HG03175 (cell line): Measurements from ENCODE around the gene USP36.
"Not testable (repeated sequence)": the region's sequence is repeated elsewhere in the genome, so short reads cannot be mapped to it uniquely, and the experiment has no call there.

ENCODE experiments used
- ATAC-seq: cut with Tn5 transposase; IDR thresholded peaks from one replicate; pipeline ENCODE4 v1.9.1; 2021; ENCODE audit warnings: mild to moderate bottlenecking, moderate library complexity; ENCODE audit not compliant: unreplicated experiment

The USP36 gene

DNA sequence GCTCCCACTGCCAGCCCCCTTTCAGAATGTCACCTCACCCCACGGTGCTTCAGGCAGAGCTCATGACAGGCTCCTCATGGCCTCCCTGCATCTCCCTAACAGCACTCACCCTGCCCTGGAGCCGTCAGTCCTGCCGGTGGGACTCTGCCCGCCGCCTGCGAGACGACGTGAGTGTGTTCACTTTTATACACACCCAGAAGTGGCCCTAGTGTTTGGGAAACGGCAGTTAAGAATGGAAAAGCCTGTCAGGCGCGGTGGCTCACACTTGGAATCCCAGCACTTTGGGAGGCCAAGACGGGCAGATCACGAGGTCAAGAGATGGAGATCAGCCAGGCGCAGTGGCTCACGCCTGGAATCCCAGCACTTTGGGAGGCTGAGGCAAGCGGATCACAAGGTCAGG, 46.2 kb downstream of the USP36 start:
- no peak for ATAC-seq

DNA sequence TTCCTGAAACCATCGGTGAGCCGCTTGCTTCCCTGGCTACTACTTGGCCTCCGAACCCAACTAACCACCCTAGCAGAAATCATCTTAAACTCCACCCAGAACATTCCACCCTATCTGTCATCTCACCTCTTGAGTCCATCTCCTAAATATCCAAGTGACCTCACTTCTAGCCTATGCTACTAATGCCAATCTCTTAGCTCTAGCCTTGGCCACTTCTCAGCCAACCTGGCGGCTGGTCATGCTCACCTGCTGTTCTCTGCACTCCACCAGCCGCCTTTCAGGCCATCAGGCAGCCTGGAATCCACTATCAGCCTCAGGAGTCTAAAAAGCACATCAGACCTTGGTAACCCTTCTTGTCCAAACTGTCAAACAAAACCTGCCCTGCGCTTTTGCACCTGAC, 46.6 kb downstream of the USP36 start:
- no peak for ATAC-seq

DNA sequence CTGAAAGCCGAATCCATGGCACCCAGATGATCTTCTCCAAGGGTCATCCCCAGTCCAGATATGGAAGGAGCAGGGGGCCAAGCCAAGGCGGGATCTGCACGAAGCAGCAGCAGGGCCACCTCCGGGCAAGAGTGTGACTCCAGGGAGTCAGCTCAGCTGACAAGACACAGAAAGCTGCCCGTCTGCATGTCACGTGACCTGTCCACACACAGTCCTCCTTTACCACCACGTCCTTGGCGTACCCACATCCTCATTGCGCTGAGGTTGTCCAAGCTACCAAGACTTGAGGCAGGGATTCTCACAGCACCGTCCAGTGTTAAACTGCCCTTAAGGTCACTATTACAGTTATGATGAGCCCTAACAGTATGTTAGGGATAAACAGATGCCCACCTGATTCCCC, 47.2 kb downstream of the USP36 start:
- ATAC-seq = no peak

DNA sequence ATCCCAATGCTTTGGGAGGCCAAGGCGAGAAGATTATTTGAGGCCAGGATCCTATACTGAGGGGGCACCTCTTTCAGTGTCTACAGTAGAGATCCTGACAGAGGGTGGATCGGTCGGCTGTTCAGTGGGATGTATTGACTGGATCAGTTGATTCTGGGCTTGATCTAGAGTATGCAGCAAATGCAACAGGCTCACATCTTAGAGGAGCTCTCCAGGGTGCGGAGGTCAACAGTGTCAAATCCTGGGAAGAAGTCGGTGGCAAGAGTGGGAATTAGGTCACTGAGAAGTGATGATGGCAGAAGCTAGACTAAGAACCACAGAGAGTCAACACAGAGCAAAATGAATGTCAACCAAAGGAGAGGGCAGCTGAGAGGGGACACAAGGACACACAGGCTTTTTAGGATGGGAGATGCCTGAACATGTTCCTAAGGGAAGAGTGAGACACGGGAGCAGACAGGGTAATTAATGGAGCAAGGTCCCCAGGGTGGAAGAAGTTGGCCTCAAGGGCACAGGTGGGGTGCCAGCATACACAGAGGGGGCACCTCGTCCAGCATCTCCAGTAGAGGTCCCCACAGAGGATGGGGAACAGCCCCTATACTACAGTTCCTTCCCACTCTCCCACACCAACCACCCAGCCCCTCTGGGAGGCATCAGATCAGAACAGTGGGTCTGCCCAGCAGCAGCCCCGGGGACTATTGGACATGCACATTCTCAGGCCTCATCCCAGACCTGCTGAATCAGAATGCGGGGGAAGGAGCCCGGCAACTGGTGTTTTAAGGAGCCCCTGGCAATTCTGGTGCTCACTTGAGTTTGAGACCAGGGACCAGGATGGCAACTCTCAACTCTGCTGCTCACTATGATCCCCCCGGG, 48.5 kb downstream of the USP36 start:
- ATAC-seq = no peak

GRCh38 chr17:78790552-78790951, 50.1 kb downstream of the USP36 start:
- ATAC-seq = no peak

GRCh38 chr17:78789663-78790181, 50.9 kb downstream of the USP36 start:
- no peak for ATAC-seq

DNA sequence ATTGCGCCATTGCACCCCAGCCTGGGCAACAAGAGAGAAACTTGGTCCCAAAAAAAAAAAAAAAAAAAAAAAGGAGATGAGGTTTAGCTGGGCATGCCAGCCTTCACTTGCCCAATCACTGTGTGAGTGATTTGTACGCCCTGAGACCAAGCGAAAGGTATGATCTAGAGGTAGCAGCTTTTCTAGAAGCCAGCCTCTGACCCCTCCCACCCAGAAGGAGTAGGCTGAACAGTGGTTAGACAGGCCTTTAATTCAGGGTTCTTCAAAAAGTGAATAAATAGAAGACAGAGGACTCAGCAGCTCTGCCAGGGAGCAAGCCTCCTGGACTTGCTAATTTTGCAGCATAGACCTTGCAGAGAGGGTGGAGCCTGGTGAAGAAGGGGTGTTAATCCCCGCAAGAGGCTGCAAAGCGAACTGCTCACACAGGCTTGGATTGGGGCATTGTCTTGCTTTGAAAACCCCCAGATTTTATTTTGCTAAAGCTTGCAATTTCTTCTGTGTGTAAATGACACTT, 51.4 kb downstream of the USP36 start:
- ATAC-seq = no peak

- no peak for ATAC-seq
Observed at GRCh38 chr17:78788451-78788850, 52.2 kb downstream of the USP36 start.

GRCh38 chr17:78787444-78787843, 53.2 kb downstream of the USP36 start:
- ATAC-seq = no peak

- no peak for ATAC-seq
Observed at GRCh38 chr17:78785663-78786057, 55.0 kb downstream of the USP36 start.

- ATAC-seq = no peak
Observed at GRCh38 chr17:78785011-78785662, 55.5 kb downstream of the USP36 start.

DNA sequence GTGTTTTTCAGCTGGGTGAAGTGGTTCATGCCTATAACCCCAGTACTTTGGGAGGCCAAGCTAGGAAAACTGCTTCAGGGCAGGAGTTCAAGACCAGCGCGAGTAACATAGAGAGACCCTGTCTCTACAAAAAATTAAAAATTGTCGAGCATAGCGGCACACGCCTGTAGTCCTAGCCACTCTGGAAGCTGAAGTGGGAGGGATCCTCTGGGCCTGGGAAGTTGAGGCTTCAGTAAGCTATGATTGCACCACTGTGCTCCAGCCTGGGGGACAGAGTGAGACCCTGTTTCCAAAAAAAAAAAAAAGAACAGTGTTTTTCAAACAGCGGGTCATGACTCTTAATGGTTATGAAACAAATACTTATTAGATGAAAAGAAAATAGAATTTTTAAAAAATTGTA, 56.3 kb downstream of the USP36 start:
- no peak for ATAC-seq

DNA sequence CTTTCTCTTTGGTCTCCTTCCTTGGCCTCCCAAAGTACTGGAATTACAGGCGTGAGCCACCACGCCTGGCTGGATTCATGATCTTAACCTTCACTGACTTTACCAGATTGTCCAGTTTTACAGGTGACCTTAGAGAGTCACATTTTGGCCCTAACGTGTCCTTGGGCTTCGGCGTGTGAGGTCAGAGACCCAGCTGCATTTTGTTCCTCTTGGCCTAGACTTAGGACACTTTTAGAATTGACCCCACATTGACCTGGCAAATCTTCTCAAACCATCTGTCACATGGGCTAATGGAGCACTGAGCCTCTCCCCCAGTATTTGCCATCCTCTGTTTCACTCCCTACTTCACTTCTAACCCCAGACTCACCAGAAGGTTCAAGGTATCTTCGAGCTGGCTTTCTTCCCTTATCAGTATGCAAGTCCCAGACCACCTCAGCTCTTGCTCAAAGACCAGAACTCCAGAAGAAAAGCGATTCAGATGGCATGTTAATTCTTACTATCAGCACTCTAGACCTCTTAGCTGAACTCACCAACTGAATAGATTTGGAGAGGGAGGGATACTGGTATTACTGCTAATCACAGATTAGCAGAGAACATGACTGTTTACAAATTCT, 56.8 kb downstream of the USP36 start:
- no peak for ATAC-seq

DNA sequence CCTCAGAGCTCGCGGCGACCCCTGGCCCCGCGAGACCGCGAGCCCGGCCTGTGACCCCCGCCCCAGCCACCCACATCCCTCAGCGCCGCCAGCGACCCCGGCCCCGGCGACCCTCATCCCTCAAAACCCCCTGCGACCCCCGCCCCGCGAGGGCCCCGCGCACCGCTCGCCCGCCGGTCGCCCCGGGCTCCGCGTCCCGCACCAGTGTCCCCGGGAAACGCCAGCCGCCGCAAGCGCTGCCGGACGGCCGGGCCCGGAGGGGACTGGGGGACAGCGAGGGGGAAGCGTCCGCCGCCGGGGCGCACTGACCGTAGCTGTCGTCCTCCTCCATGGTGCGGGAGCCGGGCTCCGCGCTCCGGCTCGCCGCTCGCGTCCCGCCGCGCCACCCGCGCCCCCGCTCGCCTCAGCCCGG, 58.7 kb downstream of the USP36 start, which contains the start of gene CYTH1:
Gene CYTH1 (minus strand): TSS at position 381 of the 412 bp plus-strand sequence. CDS start 50 bp downstream, at position 331.
- no peak for ATAC-seq

DNA sequence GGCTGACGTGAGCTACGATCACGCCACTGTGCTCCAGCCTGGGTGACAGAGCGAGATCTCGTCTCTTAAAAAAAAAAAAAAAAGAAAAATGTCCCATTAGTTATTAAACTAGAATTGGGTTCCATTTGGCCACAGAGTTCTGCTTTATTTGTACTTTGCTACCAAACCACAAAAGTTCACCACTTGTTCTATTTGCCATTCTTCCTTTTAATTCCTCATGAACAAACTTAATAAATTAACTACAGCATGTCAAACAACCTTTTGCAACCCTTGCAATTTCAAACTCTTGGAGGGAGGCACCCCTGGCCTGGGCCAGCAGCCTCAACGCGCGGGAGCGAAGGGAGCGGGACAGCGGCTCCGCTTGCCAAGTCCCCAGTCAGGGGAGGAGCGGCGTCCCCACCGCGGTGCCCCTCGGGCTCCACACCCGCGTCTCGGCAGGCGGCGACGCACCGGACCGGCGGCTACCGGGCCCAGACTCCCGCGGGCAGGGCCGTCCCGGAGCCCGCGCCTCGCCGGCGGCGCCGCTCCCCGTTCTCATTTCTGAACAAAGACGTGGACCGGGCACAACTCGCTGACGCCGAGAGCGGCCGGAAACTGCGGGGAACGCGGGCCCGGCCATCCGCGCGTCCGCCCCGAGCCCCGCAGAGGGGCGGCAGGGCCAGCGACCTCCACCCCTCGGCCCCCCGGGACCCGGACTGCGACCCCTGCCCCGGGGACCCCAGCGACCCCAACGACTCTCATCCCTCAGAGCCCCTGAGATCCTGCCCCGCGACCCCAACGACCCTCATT, 59.3 kb downstream of the USP36 start:
- no peak for ATAC-seq

- ATAC-seq = no peak
Observed at GRCh38 chr17:78780335-78780734, 60.3 kb downstream of the USP36 start.

DNA sequence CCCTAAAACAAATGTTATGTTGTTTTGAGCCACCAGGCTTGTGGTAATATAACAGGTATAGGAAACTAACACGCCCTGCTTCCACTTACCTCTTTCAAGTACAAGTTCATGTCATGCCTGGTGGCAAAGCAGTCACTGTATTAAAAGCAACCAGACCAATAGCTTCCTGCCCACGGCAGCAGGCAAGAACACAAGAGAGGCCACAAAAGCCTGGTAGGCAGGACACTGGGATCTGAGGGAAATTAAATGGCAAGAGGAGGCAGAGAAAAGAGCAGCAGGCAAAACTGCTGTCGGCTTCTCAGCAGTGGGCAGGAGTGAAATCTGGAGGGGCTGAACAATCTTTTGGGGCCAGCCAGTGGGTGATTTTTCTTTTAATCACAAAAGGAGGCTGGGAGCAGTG, 60.8 kb downstream of the USP36 start:
- no peak for ATAC-seq

- not testable (repeated sequence) for ATAC-seq
Observed at GRCh38 chr17:78779286-78779651, 61.3 kb downstream of the USP36 start.

DNA sequence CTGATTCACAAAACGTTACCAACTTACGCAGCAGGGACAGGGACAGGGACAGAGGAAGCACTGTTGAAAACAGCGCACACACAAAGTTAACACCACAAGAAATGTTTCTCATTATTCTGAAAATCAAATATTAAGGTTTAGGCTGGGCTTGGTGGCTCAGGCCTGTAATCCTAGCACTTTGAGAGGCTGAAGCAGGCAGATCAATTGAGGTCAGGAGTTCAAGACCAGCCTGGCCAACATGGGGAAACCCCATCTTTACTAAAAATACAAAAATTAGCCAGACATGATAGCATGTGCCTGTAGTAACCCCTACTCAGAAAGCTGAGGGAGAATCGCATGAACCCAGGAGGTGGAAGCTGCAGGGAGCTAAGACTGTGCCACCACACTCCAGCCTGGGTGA, 62.7 kb downstream of the USP36 start:
- no peak for ATAC-seq

- ATAC-seq = peak; percentile 64
Observed at GRCh38 chr17:78774956-78775571, 65.5 kb downstream of the USP36 start.
